Measurements from ENCODE around the gene TLE2. TPM values are rescaled to one million over a fixed set of nuclear protein-coding genes. Genes with fewer than 3 reads are reported as not detected.
"Not testable (repeated sequence)": the region's sequence is repeated elsewhere in the genome, so short reads cannot be mapped to it uniquely, and the experiment has no call there.

TLE2 gene
- total RNA-seq, 1 donor from 2014 or later = 2.3 TPM

- H3K4me3 Mint-ChIP-seq = no peak overlapping the region
- no peak for DNase-seq
- intact Hi-C loops (cut with micrococcal nuclease) = no loop called here
- no peaks in the 10 kb centered on the region for H3K36me3 Mint-ChIP-seq (ENCODE audit: low read depth)
- no peak overlapping the region for H3K27ac Mint-ChIP-seq
- no peaks in the 10 kb centered on the region for H3K9me3 Mint-ChIP-seq
- H3K27me3 Mint-ChIP-seq = peaks cover 8% of the 10 kb centered on the region
- H3K4me1 Mint-ChIP-seq = peaks cover 7% of the 10 kb centered on the region
Measured at GRCh38 chr19:2970201-2970835, 58.8 kb downstream of the TLE2 start.

- Mint-ChIP-seq H3K27ac (no peak overlapping the region), H3K27me3 (peaks cover 1% of the 10 kb centered on the region), H3K9me3 (no peaks in the 10 kb centered on the region), H3K4me3 (no peak overlapping the region), H3K36me3 (ENCODE audit: low read depth) (no peaks in the 10 kb centered on the region), H3K4me1 (peaks cover 1% of the 10 kb centered on the region)
- DNase-seq = no peak
- intact Hi-C loops (cut with micrococcal nuclease) = no loop called here
Measured at GRCh38 chr19:2969104-2969504, 60.0 kb downstream of the TLE2 start.

GRCh38 chr19:2967972-2968371 is 61.1 kb downstream of the TLE2 start:
- intact Hi-C loops (cut with micrococcal nuclease) = no loop called here
- Mint-ChIP-seq H3K36me3 (ENCODE audit: low read depth) (no peaks in the 10 kb centered on the region), H3K4me1 (peaks cover 1% of the 10 kb centered on the region), H3K4me3 (no peak overlapping the region), H3K27me3 (peaks cover 1% of the 10 kb centered on the region), H3K27ac (no peak overlapping the region), H3K9me3 (no peaks in the 10 kb centered on the region)
- DNase-seq = no peak

GRCh38 chr19:2964874-2965273 is 64.2 kb downstream of the TLE2 start:
- H3K36me3 Mint-ChIP-seq (ENCODE audit: low read depth) = no peaks in the 10 kb centered on the region
- intact Hi-C loops (cut with micrococcal nuclease) = no loop called here

DNA sequence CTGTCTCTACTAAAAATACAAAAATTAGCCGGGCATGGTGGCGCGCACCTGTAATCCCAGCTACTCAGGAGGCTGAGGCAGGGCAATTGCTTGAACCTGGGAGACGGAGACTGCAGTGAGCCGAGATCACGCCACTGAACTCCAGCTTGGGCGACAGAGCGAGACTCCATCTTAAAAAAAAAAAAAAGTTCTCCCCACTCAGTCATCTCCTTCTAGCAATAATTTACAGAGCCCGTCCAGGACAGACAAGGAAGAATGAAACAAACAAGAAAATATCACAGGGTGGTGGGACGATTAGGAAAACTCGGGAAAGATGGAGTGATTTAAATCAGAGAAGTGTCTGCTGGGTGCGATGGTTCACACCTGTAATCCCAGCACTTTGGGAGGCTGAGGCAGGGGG is 65.4 kb downstream of the TLE2 start:
- H3K27me3 Mint-ChIP-seq; H3K4me1 Mint-ChIP-seq; intact Hi-C loops (cut with micrococcal nuclease); H3K27ac Mint-ChIP-seq; DNase-seq; H3K9me3 Mint-ChIP-seq; H3K4me3 Mint-ChIP-seq; H3K36me3 Mint-ChIP-seq (ENCODE audit: low read depth): not testable (repeated sequence)

More at GRCh38 chr19:2964874-2965273, 64.2 kb downstream of the TLE2 start:
- no peak for DNase-seq
- Mint-ChIP-seq H3K27ac (no peak overlapping the region), H3K4me1 (peaks cover 4% of the 10 kb centered on the region), H3K27me3 (no peaks in the 10 kb centered on the region), H3K9me3 (no peaks in the 10 kb centered on the region), H3K4me3 (no peak overlapping the region)

DNA sequence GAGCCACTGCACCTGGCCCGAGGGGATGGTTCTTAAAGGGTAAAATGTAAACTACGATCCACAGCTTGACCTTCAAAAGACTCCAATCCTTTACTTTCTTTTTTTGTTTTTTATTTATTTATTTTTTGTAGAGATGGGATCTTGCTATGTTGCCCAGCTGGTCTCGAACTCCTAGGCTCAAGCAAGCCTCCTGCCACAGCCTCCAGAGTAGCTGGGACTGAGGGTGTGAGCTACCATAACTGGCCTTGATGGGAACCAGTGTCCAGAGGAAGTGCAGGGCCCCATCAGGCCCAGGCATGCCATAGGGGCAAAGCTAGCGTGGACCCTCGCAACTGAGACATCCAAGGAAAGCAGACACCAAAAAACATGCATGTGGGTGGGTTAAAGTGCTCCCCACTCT is 66.0 kb downstream of the TLE2 start:
- Mint-ChIP-seq H3K9me3 (no peaks in the 10 kb centered on the region), H3K36me3 (ENCODE audit: low read depth) (no peaks in the 10 kb centered on the region), H3K4me3 (no peak overlapping the region), H3K27ac (no peak overlapping the region), H3K4me1 (peaks cover 4% of the 10 kb centered on the region), H3K27me3 (no peaks in the 10 kb centered on the region)
- no peak for DNase-seq
- intact Hi-C loops (cut with micrococcal nuclease) = no loop called here

DNA sequence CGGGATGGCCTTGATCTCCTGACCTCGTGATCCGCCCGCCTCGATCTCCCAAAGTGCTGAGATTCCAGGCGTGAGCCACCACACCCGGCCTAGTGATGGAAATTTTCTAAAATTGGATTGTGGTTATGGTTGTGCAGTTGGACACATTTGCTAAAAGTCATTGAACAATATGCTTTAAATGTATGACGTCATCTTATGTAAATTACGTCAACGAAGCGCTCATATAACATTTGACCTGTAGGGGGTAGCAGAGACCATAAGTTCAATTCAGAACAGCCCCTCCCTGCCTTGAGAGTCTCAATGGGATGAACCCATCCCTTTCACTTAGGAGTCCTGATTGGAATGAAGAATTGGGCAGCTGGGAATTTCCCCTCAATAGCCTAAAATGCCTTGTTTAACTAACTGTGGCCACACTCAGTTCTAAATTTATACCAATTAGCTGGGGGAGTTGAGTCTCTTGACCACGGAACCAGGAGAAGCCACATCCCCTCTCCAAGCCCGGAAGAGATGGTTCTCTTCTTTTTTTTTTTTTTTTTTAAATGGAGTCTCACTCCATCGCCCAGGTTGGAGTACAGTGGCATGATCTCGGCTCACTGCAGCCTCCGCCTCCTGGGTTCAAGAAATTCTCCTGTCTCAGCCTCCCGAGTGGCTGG is 66.9 kb downstream of the TLE2 start:
- Mint-ChIP-seq H3K4me3 (no peak overlapping the region), H3K9me3 (no peaks in the 10 kb centered on the region), H3K27ac (no peak overlapping the region), H3K36me3 (ENCODE audit: low read depth) (no peaks in the 10 kb centered on the region), H3K27me3 (no peaks in the 10 kb centered on the region), H3K4me1 (peaks cover 4% of the 10 kb centered on the region)
- intact Hi-C loops (cut with micrococcal nuclease) = loop anchor here (1.0 kb wide), 2 partner anchors 142 to 146 kb away; no protein-coding TSS in a partner anchor
- DNase-seq = peak; percentile 91

DNA sequence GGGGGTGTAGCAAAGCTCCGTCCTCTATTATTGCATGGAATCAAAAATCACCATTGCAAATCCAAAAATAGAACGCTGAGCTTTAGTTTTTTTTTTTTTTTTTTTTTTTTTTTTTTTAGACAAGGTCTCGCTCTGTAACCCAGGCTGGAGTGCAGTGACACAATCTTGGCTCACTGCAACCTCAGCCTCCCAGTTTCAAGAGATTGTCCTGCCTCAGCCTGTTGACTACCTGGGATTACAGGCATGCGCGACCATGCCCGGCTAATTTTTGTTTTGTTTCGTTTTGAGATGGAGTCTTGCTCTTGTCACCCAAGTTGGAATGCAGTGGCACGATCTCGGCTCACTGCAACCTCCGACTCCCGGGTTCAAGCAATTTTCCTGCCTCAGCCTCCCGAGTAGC is 69.0 kb downstream of the TLE2 start:
- Mint-ChIP-seq H3K4me1 (peaks cover 4% of the 10 kb centered on the region), H3K4me3 (no peak overlapping the region), H3K36me3 (ENCODE audit: low read depth) (no peaks in the 10 kb centered on the region), H3K9me3 (no peaks in the 10 kb centered on the region), H3K27ac (no peak overlapping the region), H3K27me3 (no peaks in the 10 kb centered on the region)
- intact Hi-C loops (cut with micrococcal nuclease) = no loop called here
- DNase-seq = no peak

DNA sequence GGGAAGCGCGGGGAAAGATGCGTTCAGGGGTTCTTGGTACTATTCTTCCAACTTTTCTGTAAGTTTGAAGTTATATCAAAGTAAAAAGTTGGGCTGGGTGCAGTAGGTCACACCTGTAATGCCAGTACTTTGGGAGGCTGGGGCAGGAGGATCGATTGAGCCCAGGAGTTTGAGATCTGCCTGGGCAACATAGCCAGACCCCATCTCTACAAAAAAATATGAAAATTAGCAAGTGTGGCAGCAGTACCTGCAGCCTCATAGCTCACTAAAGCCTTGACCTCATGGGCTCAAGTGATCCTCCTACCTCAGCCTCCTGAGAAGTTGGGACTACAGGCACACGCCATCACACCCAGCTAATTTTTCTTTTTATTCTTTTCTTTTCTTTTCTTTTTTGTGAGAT is 71.9 kb downstream of the TLE2 start:
- H3K4me1 Mint-ChIP-seq = peaks cover 3% of the 10 kb centered on the region
- DNase-seq = no peak
- H3K36me3 Mint-ChIP-seq (ENCODE audit: low read depth) = no peaks in the 10 kb centered on the region
- intact Hi-C loops (cut with micrococcal nuclease) = loop anchor here (10.0 kb wide), 1 partner anchor 228 kb away; the partner anchor contains the start of gene NCLN
- H3K4me3 Mint-ChIP-seq = no peak overlapping the region
- no peaks in the 10 kb centered on the region for H3K9me3 Mint-ChIP-seq
- H3K27ac Mint-ChIP-seq = no peak overlapping the region
- H3K27me3 Mint-ChIP-seq = no peaks in the 10 kb centered on the region

- no peaks in the 10 kb centered on the region for H3K27me3 Mint-ChIP-seq
- intact Hi-C loops (cut with micrococcal nuclease) = loop anchor here (10.0 kb wide), 1 partner anchor 232 kb away; the partner anchor contains the start of gene NCLN
- H3K36me3 Mint-ChIP-seq (ENCODE audit: low read depth) = peaks cover 5% of the 10 kb centered on the region
- no peak overlapping the region for H3K27ac Mint-ChIP-seq
- no peak for DNase-seq
- H3K9me3 Mint-ChIP-seq = no peaks in the 10 kb centered on the region
- H3K4me3 Mint-ChIP-seq = no peak overlapping the region
- H3K4me1 Mint-ChIP-seq = peaks cover 8% of the 10 kb centered on the region
Measured at GRCh38 chr19:2952953-2953481, 76.1 kb downstream of the TLE2 start.

- peak; percentile 100 for DNase-seq
- no peaks in the 10 kb centered on the region for H3K9me3 Mint-ChIP-seq
- no peaks in the 10 kb centered on the region for H3K27me3 Mint-ChIP-seq
- intact Hi-C loops (cut with micrococcal nuclease) = loop anchor here (1.0 to 10.0 kb wide), 3 partner anchors 63 to 234 kb away; partner anchors contain the start of gene NCLN
- peak overlapping the region; percentile 96 for H3K4me3 Mint-ChIP-seq
- H3K36me3 Mint-ChIP-seq (ENCODE audit: low read depth) = peaks cover 10% of the 10 kb centered on the region
- peak overlapping the region; percentile 95 for H3K27ac Mint-ChIP-seq
- H3K4me1 Mint-ChIP-seq = peaks cover 12% of the 10 kb centered on the region
Measured at GRCh38 chr19:2950286-2951124, 78.6 kb downstream of the TLE2 start.

GRCh38 chr19:2949939-2950285 is 79.2 kb downstream of the TLE2 start:
- no peak for DNase-seq
- no peaks in the 10 kb centered on the region for H3K9me3 Mint-ChIP-seq
- peak overlapping the region; percentile 96 for H3K4me3 Mint-ChIP-seq
- H3K27me3 Mint-ChIP-seq = no peaks in the 10 kb centered on the region
- peaks cover 10% of the 10 kb centered on the region for H3K36me3 Mint-ChIP-seq (ENCODE audit: low read depth)
- intact Hi-C loops (cut with micrococcal nuclease) = loop anchor here (1.0 to 10.0 kb wide), 3 partner anchors 63 to 235 kb away; partner anchors contain the start of gene NCLN
- H3K27ac Mint-ChIP-seq = peak overlapping the region; percentile 95
- peaks cover 12% of the 10 kb centered on the region for H3K4me1 Mint-ChIP-seq
